Stimulated activated CD4-positive, alpha-beta T cell treated with anti-CD3 and anti-CD28 coated beads, Interleukin-15, amount 100 ng/mL, for 48 hours (primary cell): ENCODE results near the gene TGM4.
"Not testable (repeated sequence)": the region's sequence is repeated elsewhere in the genome, so short reads cannot be mapped to it uniquely, and the experiment has no call there.

Experiments used
- DNase-seq, 2 donors: peaks; one replicate each; pipeline ENCODE4 v3.0.0-alpha.2; 2020; ENCODE audit warnings: low read depth in 2 of 2

Gene TGM4

GRCh38 chr3:44915702-44916438, 41.5 kb downstream of the TGM4 start:
- no peak for DNase-seq

GRCh38 chr3:44918087-44918486, 43.7 kb downstream of the TGM4 start:
- no peak for DNase-seq

DNA sequence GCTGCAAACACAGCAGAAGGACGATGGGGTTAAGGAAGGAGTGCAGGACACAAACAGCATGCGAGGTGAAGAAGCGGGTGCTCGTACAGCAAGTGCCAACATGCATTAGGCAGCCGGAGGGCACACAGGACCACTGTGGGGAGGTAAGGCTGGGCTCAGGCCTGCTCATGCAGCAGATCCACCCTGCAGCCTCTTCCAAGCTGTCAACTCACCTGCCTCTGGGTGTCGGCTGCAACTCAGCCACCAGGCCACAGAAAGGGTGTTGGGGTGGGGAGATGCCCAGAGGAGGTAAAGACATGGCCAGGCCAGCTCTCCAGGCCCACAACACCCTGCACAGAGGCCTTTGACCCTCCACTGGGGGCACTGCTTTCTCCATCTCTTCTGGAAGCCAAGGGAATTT, 44.2 kb downstream of the TGM4 start:
- no peak for DNase-seq

DNA sequence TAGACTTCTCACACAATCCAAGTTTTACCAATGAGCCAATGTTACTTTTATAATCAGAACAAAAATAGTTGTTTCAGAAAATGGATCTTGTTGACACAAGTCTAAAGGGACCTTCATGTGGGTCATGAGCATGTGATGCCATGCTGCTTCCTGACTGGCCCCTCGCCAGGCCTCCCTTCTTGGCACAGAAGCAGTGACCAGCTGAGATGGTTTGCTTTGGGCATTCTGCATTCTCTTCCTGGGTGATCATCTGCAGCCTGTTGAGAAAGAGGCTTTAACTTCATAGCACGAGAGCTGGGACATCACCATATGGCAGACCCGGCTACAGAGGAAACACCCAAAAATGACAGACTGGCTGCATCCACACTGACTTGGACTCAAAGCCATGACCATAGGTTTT, 45.7 kb downstream of the TGM4 start:
- DNase-seq: no peak

GRCh38 chr3:44923632-44924456, 49.4 kb downstream of the TGM4 start:
- no peak for DNase-seq

DNA sequence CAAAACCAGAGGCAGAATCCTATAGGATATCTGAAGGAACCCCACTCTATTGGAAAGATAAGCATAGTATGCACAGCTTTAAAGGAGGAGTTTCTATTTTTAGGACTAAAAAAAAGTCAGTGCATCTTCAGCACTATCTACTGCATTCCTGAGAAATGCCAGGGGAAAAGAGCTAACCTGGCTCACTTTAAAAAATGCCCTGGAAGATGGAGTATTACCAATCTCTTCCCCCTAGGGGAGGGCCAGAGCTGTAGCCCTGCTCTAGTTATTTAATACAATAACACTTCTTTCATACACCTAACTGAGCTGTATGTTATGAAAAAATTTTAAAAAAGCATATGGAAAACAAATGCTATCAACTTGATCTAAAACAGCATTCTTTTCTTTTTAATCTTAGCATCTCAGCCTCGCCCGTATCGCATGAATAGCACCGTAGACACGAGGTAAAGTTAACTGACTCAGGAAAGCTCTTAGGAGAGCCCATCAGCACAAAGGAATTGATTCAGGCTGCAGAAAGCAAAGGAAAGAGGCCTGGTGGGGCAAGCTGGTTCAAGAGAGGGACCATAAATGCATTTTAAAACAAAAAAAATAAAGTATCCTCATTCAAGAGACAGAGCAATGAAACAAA, 50.2 kb downstream of the TGM4 start:
- no peak for DNase-seq

- no peak for DNase-seq
Measured at GRCh38 chr3:44926172-44926571, 51.8 kb downstream of the TGM4 start.

DNA sequence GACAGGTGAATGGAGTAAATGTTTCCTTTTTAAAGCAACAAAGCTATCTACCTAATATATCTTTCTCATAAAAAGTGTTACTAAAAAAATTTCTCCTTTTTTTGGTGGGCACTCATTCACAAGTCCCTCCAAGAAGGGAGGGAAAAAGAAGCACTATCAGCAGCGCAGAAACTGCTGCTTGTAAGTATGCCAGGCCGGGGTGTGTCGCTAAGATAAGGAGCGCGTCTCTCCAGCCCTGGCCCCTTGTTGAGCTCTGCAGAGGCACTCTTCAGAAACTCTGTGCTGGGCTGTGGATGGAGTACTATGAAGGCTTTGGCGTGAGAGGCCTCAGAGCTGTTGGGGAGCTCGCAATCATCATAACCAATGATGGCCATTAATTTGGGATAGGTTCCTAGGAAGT, 52.5 kb downstream of the TGM4 start:
- no peak for DNase-seq

- DNase-seq: no peak
Measured at GRCh38 chr3:44927371-44927770, 53.0 kb downstream of the TGM4 start.

- no peak for DNase-seq
Measured at GRCh38 chr3:44929782-44930181, 55.4 kb downstream of the TGM4 start.

DNA sequence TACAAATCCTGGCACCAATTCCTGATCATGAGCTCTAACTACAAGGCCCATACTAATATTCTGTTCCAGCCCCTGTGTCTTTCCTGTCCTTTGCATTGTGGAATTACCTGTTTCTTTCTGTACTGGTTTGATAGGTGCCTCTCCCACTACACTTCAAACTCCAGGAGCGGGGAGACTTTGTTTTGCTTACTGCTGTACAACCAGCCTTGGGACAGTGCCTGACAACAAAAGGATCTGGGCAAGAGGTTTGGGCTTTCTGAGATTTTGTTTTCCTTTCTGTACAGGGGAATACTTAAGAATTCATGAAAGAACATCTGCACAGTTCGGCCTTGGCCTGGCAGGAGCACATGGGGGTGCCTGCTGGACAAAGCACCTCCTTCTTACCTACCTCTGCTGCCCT, 56.5 kb downstream of the TGM4 start:
- DNase-seq: no peak

DNA sequence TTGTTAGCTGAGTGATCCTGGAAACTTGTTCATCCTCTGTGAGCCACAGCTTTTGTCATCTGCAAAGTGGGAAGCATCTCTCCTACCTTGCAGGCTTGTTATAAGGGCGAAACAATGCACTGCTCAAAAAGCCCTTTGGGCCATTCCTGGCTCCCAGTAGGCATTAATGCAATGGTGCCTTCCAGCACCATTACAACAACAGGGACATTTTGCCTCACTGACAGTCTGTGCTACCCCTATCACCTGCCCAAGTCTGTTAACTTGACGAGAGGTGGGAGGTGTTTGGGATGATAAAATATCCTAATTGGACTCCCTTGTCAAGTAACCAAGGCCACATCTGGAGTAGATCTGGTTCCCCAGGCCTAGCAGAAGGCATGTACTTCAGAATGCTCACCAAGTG, 57.4 kb downstream of the TGM4 start:
- no peak for DNase-seq

- DNase-seq: no peak
Measured at GRCh38 chr3:44932271-44932670, 57.9 kb downstream of the TGM4 start.

DNA sequence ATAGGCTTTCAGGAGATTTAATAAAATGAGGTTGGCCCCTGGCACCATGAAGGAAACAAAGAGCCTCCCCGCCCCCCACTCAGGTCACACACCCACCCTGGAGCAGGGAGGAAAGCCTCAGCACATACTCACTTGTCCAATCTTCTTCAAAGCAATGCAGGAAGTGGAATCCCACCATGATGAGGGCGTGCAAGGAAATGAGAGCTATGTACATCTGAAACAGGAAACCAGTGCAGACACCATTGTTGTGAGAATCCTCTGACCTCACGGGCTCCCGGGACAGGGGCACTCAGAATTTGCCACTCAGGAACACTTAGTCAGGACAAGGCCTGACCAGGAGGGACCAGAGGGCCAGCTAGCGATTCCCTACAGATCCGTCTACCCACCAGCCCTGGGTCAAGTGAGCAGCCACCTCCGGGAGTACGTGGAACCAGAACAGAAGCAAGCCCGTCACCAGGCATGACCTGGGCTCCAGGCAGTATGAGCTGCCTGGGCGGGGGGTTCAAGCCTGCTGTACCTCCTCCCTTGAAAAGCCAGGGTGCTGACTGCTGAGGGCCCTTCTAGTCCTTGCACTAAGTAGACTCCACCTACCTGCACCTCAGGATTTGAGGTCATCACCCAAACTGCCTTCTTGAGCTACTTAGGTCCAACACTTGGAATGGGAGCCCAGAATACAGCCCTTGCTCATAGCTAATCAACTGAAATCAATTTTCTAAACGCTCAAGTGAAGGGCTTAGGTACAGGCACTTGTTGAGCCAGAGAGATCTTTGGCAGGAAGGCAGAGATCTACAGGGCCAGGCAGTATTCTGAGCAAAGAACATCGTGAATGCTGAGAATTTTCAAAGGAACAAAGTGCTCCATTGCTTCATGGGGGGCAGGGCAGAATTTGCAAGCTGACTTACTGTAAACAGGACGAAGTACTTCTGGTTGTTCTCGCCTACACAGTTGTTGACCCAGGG, 58.9 kb downstream of the TGM4 start:
- DNase-seq: no peak

DNA sequence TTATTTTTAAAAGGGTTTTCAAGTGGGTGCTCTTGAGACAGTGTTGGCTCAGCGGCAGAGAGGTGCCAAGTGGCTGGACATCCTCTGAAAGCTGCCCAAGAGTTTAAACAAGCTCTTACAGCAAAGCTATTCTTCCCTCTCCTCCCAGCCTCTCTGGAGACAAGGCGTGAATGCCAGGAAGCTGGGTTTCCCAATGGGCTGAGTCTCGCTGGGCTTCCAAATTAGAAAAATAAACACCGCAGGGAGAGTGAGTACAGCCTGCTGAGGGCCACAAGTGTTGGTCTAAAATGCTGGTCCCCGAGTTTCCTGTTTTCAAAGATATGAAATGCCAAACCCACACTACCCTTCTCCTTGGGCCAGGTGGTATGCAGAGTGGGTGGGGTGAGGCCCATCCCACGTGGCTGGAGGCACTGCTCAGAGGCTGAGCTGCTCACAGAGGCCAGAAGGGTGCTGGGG, 65.2 kb downstream of the TGM4 start:
- no peak for DNase-seq

- DNase-seq: no peak
Measured at GRCh38 chr3:44942202-44942921, 68.0 kb downstream of the TGM4 start.

- no peak for DNase-seq
Measured at GRCh38 chr3:44948239-44948638, 73.8 kb downstream of the TGM4 start.

GRCh38 chr3:44949770-44950169, 75.4 kb downstream of the TGM4 start:
- not testable (repeated sequence) for DNase-seq

- no peak for DNase-seq
Measured at GRCh38 chr3:44950275-44950734, 75.9 kb downstream of the TGM4 start.

GRCh38 chr3:44952689-44953088, 78.3 kb downstream of the TGM4 start:
- DNase-seq: no peak

GRCh38 chr3:44954304-44954703, 79.9 kb downstream of the TGM4 start:
- no peak for DNase-seq
